Renal cortex interstitium (tissue), 11 donors: Measurements from ENCODE around the gene WARS2. TPM values are rescaled to one million over a fixed set of nuclear protein-coding genes. Genes with fewer than 3 reads are reported as not detected.

Source experiments
- DNase-seq, 11 donors: peaks; one replicate each; pipeline ENCODE4 v3.0.0-alpha.2; 2013; ENCODE audit warnings: low read depth in 9 of 11, low spot score in 4 of 11; ENCODE audit errors: extremely low read depth in 1 of 11
- polyA plus RNA-seq, 3 donors: library from polyadenylated mRNA; unstranded; fragments of 120-200 nt; gene quantifications; one replicate each; pipeline ENCODE4 v1.2.1, GENCODE V29; 2013; ENCODE audit not compliant: insufficient read length in 3 of 3

WARS2 gene
- polyA plus RNA-seq, 3 donors, result 20.8 to 22.7 (median 22.5) TPM

GRCh38 chr1:119007670-119008482 is 132.6 kb downstream of the WARS2 start:
- DNase-seq, result no peak

GRCh38 chr1:119007339-119007669 is 133.1 kb downstream of the WARS2 start:
- no peak for DNase-seq

- DNase-seq, result no peak
Observed at GRCh38 chr1:119006406-119007279, 133.8 kb downstream of the WARS2 start.

- no peak for DNase-seq
Observed at GRCh38 chr1:119005724-119006405, 134.6 kb downstream of the WARS2 start.

GRCh38 chr1:119004781-119005180 is 135.7 kb downstream of the WARS2 start:
- no peak for DNase-seq

GRCh38 chr1:119004129-119004527 is 136.3 kb downstream of the WARS2 start:
- DNase-seq, result no peak

- no peak for DNase-seq
Observed at GRCh38 chr1:119003413-119004128, 136.9 kb downstream of the WARS2 start.

- DNase-seq, result no peak
Observed at GRCh38 chr1:119002028-119002686, 138.3 kb downstream of the WARS2 start.

GRCh38 chr1:119001181-119002027 is 139.0 kb downstream of the WARS2 start:
- DNase-seq, result no peak

GRCh38 chr1:119000371-119001180 is 139.9 kb downstream of the WARS2 start:
- DNase-seq, result no peak

GRCh38 chr1:118999348-119000071 is 140.9 kb downstream of the WARS2 start:
- no peak for DNase-seq

GRCh38 chr1:118998171-118998570 is 142.3 kb downstream of the WARS2 start:
- no peak for DNase-seq

- DNase-seq, result no peak
Observed at GRCh38 chr1:118997225-118997624, 143.2 kb downstream of the WARS2 start.

- DNase-seq, result no peak
Observed at GRCh38 chr1:118995312-118996016, 145.0 kb downstream of the WARS2 start.

- no peak for DNase-seq
Observed at GRCh38 chr1:118993700-118994026, 146.8 kb downstream of the WARS2 start.
